GM13977 (cell line): ENCODE data around the gene RTF1.
A peak's percentile ranks its signal among the peaks of the same experiment; 100 is the strongest.

Experiments used
- DNase-seq: peaks from one replicate; pipeline ENCODE4 v3.0.0; 2012; ENCODE audit warnings: low spot score
- CTCF ChIP-seq: IDR thresholded peaks from 2 replicates; pipeline ENCODE4 v1.5.1; 2012; ENCODE audit warnings: mild to moderate bottlenecking, control low read depth; ENCODE audit not compliant: insufficient read depth; ENCODE audit errors: extremely low read depth, missing control alignments
- in situ Hi-C: fragments of 300-500 bp; cut with MboI; formaldehyde crosslinking; loops from one replicate; pipeline ENCODE4 v1.12.0; 2022; ENCODE audit warnings: low sequenced_read_pairs, low pct_unique_long_range_greater_than_20kb, mixed read lengths, inconsistent platforms; ENCODE audit not compliant: unreplicated experiment

RTF1 gene

GRCh38 chr15:41476416-41477048, 59.6 kb downstream of the RTF1 start:
- TF ChIP-seq CTCF = no peak
- in situ Hi-C loops = no loop called here
- no peak for DNase-seq

GRCh38 chr15:41480396-41481140, 63.7 kb downstream of the RTF1 start:
- no peak for DNase-seq
- in situ Hi-C loops = no loop called here
- no peak for TF ChIP-seq CTCF

DNA sequence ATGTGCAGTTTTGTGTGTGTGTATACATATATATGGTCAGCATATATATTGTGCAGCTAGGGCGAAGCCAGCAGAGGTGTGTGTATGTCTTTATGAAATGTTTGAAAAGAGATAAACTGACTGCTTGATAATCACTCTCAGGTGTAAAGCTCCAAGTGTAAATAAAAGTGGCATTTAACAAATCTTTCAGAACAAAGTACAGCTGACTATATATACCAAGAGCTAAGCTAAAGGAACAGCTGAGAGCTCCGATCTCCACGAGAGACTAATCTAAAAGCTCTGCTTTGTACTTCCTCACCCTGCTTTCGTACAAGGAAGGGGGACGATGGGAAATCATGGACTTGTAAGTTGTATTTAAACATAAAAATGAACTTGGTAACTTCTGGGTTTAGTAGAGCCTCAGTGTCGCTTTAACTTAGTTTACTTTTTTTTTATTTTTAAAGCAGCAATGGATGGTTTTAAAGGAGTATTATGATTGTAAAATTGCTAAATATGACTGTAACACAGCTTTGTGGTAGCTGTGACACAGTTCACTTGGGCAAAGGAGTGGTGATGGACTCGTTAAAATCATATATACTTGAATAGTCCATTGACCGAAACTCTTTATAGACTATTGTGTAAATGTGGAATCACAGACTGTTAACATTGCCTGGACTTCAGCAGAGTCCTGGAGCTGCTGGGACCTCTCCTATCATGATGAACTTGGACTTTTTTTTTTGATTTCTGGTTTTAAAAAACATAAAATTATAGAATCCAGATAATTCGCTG, 65.4 kb downstream of the RTF1 start:
- in situ Hi-C loops = no loop called here
- TF ChIP-seq CTCF = no peak
- DNase-seq = no peak

- TF ChIP-seq CTCF = no peak
- in situ Hi-C loops = no loop called here
- DNase-seq = peak; percentile 89
Measured at GRCh38 chr15:41483115-41483514, 66.2 kb downstream of the RTF1 start.

DNA sequence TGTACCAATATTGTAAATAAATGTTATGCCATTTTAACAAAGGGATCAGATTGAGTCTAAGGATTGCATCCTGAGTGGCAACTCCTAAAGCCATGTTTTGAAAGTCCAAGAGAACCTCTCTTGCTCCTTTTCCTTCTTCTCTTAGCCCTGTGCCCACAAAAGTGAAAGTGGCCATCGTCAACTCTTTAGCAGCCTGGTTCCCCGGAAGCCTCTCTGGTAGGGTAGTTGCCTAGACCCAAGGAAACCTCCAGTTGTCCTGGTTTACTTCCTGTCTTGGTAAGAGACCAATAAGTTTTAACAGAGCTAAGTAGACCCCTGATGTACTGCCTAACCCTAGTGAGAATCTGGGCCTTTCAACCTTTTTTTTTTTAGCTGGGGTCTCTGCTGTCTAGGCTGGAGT, 66.6 kb downstream of the RTF1 start:
- TF ChIP-seq CTCF = no peak
- in situ Hi-C loops = no loop called here
- DNase-seq = no peak

GRCh38 chr15:41484937-41485625, 68.2 kb downstream of the RTF1 start:
- in situ Hi-C loops = no loop called here
- DNase-seq = no peak
- TF ChIP-seq CTCF = no peak
